HFF-Myc (cell line): ENCODE measurements around the gene GRIPAP1.

Experiments
- DNase-seq: peaks from one replicate; pipeline ENCODE4 v3.0.0-alpha.2; 2011; ENCODE audit warnings: low read depth; ENCODE audit errors: extremely low read depth
- H3K4me3 ChIP-seq: replicated peaks from 2 replicates; pipeline ENCODE4 v1.5.1; 2011; ENCODE audit warnings: low read depth, mild to moderate bottlenecking, control low read depth, low read length
- TF ChIP-seq, protein P1 (sequence below): IDR thresholded peaks from 2 replicates; pipeline ENCODE4 v1.5.1; 2012; ENCODE audit warnings: mild to moderate bottlenecking, low read depth, low read length, control low read depth; ENCODE audit errors: missing control alignments

Gene GRIPAP1

GRCh38 chrX:48978226-48978625 is 23.8 kb downstream of the GRIPAP1 start:
- TF ChIP-seq, protein P1, sequence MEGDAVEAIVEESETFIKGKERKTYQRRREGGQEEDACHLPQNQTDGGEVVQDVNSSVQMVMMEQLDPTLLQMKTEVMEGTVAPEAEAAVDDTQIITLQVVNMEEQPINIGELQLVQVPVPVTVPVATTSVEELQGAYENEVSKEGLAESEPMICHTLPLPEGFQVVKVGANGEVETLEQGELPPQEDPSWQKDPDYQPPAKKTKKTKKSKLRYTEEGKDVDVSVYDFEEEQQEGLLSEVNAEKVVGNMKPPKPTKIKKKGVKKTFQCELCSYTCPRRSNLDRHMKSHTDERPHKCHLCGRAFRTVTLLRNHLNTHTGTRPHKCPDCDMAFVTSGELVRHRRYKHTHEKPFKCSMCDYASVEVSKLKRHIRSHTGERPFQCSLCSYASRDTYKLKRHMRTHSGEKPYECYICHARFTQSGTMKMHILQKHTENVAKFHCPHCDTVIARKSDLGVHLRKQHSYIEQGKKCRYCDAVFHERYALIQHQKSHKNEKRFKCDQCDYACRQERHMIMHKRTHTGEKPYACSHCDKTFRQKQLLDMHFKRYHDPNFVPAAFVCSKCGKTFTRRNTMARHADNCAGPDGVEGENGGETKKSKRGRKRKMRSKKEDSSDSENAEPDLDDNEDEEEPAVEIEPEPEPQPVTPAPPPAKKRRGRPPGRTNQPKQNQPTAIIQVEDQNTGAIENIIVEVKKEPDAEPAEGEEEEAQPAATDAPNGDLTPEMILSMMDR = no peak
- no peak for DNase-seq
- H3K4me3 ChIP-seq = no peak overlapping the region

GRCh38 chrX:48976086-48976485 is 26.0 kb downstream of the GRIPAP1 start:
- TF ChIP-seq, protein P1 = no peak
- no peak overlapping the region for H3K4me3 ChIP-seq
- no peak for DNase-seq

GRCh38 chrX:48975541-48975940 is 26.5 kb downstream of the GRIPAP1 start:
- no peak overlapping the region for H3K4me3 ChIP-seq
- TF ChIP-seq, protein P1 = no peak
- DNase-seq = no peak

- no peak for DNase-seq
- TF ChIP-seq, protein P1 = no peak
Measured at GRCh38 chrX:48975041-48975440, 27.0 kb downstream of the GRIPAP1 start.

GRCh38 chrX:48974574-48974973 is 27.5 kb downstream of the GRIPAP1 start:
- no peak overlapping the region for H3K4me3 ChIP-seq
- TF ChIP-seq, protein P1 = no peak
- no peak for DNase-seq

More at GRCh38 chrX:48975041-48975440, 27.0 kb downstream of the GRIPAP1 start:
- H3K4me3 ChIP-seq = no peak overlapping the region

DNA sequence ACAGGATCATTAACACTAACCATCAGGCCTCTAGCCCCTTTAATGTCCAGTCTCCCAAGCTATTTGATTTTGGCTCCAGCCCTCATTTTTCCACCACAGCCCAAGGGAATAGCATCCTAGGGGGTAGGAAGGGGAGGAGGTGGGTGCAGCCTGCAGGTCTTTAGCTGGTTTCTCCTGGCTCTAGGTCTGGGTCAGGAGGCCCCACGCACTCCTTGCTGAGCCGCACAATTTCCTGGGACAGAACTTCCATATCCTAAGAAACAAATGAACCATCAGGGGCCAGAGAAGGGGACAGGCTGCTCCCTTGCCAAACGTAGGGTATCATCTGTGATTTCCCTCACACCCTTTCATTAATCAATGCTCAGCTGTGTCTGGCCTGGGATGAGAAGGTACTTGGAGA is 28.0 kb downstream of the GRIPAP1 start:
- H3K4me3 ChIP-seq = no peak overlapping the region
- TF ChIP-seq, protein P1 = no peak
- no peak for DNase-seq

GRCh38 chrX:48972220-48973164 is 29.6 kb downstream of the GRIPAP1 start:
- no peak for DNase-seq
- H3K4me3 ChIP-seq = peak overlapping the region; percentile 24
- TF ChIP-seq, protein P1 = peak; percentile 50
